GM10266 (cell line): ENCODE results near the gene INF2.

Experiments used
- DNase-seq: peaks from one replicate; pipeline ENCODE4 v3.0.0; 2012; ENCODE audit errors: extremely low spot score
- TF ChIP-seq, protein P1 (sequence below): IDR thresholded peaks from 2 replicates; pipeline ENCODE4 v1.5.1; 2012; ENCODE audit warnings: mild to moderate bottlenecking, low read depth; ENCODE audit not compliant: control insufficient read depth, insufficient read depth; ENCODE audit errors: missing control alignments

INF2 gene

DNA sequence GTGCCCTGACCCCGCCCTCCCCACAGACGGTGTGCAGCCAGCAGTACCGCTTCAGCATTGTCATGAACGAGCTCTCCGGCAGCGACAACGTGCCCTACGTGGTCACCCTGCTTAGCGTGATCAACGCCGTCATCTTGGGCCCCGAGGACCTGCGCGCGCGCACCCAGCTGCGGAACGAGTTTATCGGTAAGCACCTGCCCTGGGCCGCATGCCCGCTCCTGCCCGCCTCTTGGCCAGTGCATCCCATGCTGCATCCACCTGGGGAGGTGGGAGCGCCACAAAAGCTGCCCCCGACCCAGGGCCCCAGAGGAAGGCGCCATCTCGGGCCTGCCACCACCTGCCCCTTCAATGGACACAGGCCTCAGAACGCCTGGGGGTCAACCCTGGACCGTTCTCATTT lies 13.9 kb downstream of the INF2 start:
- TF ChIP-seq, protein P1, sequence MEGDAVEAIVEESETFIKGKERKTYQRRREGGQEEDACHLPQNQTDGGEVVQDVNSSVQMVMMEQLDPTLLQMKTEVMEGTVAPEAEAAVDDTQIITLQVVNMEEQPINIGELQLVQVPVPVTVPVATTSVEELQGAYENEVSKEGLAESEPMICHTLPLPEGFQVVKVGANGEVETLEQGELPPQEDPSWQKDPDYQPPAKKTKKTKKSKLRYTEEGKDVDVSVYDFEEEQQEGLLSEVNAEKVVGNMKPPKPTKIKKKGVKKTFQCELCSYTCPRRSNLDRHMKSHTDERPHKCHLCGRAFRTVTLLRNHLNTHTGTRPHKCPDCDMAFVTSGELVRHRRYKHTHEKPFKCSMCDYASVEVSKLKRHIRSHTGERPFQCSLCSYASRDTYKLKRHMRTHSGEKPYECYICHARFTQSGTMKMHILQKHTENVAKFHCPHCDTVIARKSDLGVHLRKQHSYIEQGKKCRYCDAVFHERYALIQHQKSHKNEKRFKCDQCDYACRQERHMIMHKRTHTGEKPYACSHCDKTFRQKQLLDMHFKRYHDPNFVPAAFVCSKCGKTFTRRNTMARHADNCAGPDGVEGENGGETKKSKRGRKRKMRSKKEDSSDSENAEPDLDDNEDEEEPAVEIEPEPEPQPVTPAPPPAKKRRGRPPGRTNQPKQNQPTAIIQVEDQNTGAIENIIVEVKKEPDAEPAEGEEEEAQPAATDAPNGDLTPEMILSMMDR, result no peak
- no peak for DNase-seq

DNA sequence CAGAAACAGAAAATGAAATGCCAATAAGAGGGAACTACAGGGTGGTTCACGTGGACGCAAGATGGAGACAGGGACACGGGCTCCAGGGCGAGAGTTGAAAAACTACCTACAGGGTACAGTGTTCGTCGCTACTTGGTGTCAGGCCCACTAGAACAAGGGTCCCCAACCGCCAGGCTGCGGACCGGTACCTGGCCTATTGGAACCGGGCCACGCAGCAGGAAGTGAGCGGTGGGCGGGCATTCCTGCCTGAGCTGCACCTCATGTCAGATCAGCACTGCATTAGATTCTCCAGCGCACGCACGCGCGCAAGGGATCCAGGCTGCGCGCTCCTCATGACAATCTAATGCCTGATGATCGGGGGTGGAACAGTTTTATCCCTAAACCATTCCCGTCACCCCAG lies 14.8 kb downstream of the INF2 start:
- no peak for DNase-seq
- TF ChIP-seq, protein P1, result no peak

DNA sequence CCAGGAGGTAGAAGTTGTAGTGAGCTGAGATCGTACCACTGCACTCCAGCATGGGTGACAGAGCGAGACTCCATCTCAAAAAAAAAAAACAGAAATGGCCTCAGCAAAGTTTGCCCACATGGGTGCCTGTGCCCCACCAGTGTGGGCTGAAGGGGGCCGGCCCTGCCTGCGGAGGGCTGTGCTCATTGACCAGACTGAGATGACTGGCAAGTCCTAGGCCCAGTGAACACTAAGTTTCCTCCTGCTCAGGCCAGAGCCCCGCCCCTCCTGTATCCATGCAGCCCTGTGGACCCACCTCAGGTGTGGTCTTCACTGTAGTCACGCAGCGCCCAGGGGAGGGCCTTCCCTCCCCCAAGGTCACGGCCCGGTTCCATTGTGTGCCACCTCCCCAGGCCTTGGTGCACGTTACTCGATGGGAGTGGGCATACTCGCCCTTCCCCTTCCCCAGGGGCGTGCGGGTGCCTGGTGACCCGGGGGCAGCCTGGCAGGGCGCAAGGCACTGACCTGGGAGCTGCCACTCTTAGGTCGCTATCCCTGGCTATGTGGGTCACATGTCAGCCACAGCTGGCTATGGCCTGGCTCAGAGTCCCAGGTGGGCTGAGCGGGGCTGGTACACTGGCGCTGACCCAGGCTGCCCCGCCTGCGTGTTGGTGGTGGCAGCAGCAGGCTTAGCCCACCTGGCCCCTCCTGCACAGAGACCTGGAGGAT lies 16.1 kb downstream of the INF2 start:
- no peak for DNase-seq

DNA sequence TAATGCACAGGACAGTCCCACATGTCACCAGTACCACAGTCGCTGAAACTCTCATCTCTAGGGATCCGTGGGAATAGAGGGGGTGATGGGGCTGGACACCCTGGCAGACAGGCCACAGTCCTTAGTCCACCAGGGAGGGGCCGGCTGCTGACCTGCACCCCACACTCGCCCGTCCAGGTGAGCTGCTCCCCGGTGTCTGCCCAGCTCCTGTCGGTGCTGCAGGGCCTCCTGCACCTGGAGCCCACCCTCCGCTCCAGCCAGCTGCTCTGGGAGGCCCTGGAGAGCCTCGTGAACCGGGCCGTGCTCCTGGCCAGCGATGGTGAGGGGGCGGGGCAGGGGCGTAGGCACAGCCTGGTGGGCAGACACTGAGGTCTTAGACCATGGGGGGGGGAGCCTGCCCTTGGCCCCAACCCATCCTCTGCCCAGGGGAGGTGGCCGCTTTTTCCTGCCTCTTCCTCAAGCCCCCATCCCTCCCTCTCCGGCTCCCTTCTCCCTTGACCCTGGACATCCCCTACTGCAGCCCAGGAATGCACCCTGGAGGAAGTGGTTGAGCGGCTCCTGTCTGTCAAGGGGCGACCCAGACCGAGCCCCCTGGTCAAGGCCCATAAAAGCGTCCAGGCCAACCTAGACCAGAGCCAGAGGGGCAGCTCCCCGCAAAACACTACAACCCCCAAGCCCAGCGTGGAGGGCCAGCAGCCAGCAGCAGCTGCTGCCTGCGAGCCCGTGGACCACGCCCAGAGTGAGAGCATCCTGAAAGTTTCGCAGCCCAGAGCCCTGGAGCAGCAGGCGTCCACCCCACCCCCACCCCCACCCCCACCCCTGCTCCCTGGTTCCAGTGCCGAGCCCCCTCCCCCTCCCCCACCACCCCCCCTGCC lies 17.6 kb downstream of the INF2 start:
- TF ChIP-seq, protein P1, result no peak
- no peak for DNase-seq

More for the DNA sequence above, 16.1 kb downstream of the INF2 start:
- TF ChIP-seq, protein P1, result no peak

DNA sequence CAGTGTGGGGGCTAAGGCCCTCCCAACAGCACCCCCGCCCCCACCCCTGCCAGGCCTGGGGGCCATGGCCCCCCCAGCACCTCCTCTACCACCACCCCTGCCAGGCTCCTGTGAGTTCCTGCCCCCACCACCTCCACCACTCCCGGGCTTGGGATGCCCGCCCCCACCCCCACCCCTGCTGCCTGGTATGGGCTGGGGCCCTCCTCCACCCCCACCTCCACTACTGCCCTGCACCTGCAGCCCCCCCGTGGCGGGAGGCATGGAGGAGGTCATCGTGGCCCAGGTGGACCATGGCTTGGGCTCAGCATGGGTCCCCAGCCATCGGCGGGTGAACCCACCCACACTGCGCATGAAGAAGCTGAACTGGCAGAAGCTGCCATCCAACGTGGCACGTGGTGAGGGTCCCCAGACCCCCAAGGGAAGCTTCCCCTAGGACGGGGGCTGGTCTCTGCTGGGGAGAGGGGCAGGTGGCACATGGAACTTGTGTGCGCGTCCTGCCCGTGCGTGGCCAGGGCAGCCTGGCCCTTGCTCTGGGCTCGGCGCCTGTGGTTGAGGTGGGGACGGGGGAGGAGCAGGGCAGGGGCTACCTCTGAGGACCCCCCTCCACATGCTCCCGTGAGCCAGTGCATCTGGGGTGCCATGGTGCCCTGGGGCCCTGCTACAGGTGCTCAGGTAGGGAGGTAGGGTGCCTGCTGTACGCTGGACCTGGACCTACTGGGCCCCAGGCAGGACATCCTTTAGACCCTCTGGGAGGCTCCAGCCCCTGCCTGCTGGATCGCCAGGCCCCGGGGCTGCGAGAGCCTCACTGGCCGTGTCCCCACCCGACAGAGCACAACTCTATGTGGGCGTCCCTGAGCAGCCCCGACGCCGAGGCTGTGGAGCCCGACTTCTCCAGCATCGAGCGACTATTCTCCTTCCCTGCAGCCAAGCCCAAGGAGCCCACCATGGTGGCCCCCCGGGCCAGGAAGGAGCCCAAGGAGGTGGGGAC lies 18.5 kb downstream of the INF2 start:
- DNase-seq, result no peak
- TF ChIP-seq, protein P1, result no peak

DNA sequence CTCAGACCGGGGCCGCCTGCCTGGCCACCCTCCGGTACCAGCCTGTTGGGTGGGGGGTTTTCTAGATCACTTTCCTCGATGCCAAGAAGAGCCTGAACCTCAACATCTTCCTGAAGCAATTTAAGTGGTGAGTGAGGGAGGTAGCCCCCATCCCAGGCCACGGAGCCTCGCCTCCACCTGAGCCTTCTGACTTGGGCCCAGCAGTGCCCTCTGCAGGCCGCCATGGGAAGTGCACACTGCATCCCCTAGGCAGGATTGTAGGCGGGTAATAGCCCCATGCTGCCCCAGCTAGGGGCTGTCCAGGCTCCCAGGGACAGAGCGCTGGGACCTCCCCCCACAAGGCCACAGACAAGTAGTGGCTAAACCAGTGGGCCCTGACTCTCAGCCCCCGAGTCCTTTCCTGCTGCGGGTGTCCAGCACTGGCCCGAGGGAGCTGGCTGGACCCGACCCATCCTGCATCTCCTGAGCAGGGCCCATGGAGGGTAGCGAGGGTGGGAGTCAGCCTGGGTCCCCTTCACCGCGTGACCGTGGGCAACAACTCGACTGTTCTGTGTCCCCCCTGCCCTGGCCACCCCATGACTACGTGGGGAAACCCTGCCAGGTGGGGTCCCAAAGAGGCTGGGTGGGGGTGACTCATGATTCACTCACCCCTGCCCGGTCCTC lies 19.3 kb downstream of the INF2 start:
- DNase-seq, result peak; percentile 96

More for the DNA sequence above, 19.3 kb downstream of the INF2 start:
- TF ChIP-seq, protein P1, result peak; percentile 96
